Measurements from ENCODE around the gene NUMB.
A peak's percentile ranks its signal among the peaks of the same experiment; 100 is the strongest.

NUMB gene

GRCh38 chr14:73243341-73243740, 215.0 kb downstream of the NUMB start:
- Histone ChIP-seq H3K36me3 (replicated peaks; ENCODE audit: low read depth, low read length) (no peaks in the 10 kb centered on the region), H2AFZ (ENCODE audit: low read depth, low read length) (no peak overlapping the region), H3K4me1 (ENCODE audit: low read length) (peaks cover 52% of the 10 kb centered on the region), H3K79me2 (ENCODE audit: low read length) (no peaks in the 10 kb centered on the region), H3K27me3 (ENCODE audit: low read depth, low read length) (peaks cover 32% of the 10 kb centered on the region), H3K9me3 (ENCODE audit: insufficient read depth, low read length) (no peaks in the 10 kb centered on the region), H3K4me3 (ENCODE audit: low read length) (peak overlapping the region; percentile 43; the same call in 1 of the 2 replicates), H3K4me2 (ENCODE audit: low read length) (peak overlapping the region; percentile 62), H3K27ac (ENCODE audit: low read length) (no peak overlapping the region), H4K20me1 (ENCODE audit: insufficient read depth, low read length) (no peaks in the 10 kb centered on the region), H3K9ac (ENCODE audit: low read length) (no peak overlapping the region)
- no peak for TF ChIP-seq CTCF (IDR thresholded peaks at IDR 0.05; ENCODE audit: low read depth, low read length)

GRCh38 chr14:73242357-73242901, 215.9 kb downstream of the NUMB start:
- Histone ChIP-seq H3K27me3 (ENCODE audit: low read depth, low read length) (peaks cover 36% of the 10 kb centered on the region), H3K9ac (ENCODE audit: low read length) (no peak overlapping the region), H2AFZ (ENCODE audit: low read depth, low read length) (peak overlapping the region; percentile 48), H3K4me1 (ENCODE audit: low read length) (peaks cover 46% of the 10 kb centered on the region), H3K9me3 (ENCODE audit: insufficient read depth, low read length) (no peaks in the 10 kb centered on the region), H4K20me1 (ENCODE audit: insufficient read depth, low read length) (no peaks in the 10 kb centered on the region), H3K4me2 (ENCODE audit: low read length) (peak overlapping the region; percentile 62), H3K27ac (ENCODE audit: low read length) (no peak overlapping the region), H3K4me3 (ENCODE audit: low read length) (peak overlapping the region; percentile 43), H3K79me2 (ENCODE audit: low read length) (no peaks in the 10 kb centered on the region), H3K36me3 (replicated peaks; ENCODE audit: low read depth, low read length) (no peaks in the 10 kb centered on the region)
- TF ChIP-seq CTCF (IDR thresholded peaks at IDR 0.05; ENCODE audit: low read depth, low read length) (no peak), EZH2phosphoT487 (IDR thresholded peaks at IDR 0.05; ENCODE audit: low read depth) (no peak)

GRCh38 chr14:73241481-73242165, 216.7 kb downstream of the NUMB start:
- no peaks in the 10 kb centered on the region for H3K79me2 ChIP-seq (ENCODE audit: low read length)
- H3K4me2 ChIP-seq (ENCODE audit: low read length) = no peak overlapping the region
- no peak overlapping the region for H3K27ac ChIP-seq (ENCODE audit: low read length)
- H3K27me3 ChIP-seq (ENCODE audit: low read depth, low read length) = peaks cover 41% of the 10 kb centered on the region
- no peaks in the 10 kb centered on the region for H4K20me1 ChIP-seq (ENCODE audit: insufficient read depth, low read length)
- H2AFZ ChIP-seq (ENCODE audit: low read depth, low read length) = no peak overlapping the region
- no peak overlapping the region for H3K9ac ChIP-seq (ENCODE audit: low read length)
- H3K4me3 ChIP-seq (ENCODE audit: low read length) = no peak overlapping the region
- no peaks in the 10 kb centered on the region for H3K9me3 ChIP-seq (ENCODE audit: insufficient read depth, low read length)
- TF ChIP-seq CTCF (IDR thresholded peaks at IDR 0.05; ENCODE audit: low read depth, low read length) = no peak
- no peak for TF ChIP-seq EZH2phosphoT487 (IDR thresholded peaks at IDR 0.05; ENCODE audit: low read depth)
- H3K4me1 ChIP-seq (ENCODE audit: low read length) = peaks cover 38% of the 10 kb centered on the region
- H3K36me3 ChIP-seq (replicated peaks; ENCODE audit: low read depth, low read length) = no peaks in the 10 kb centered on the region

- Histone ChIP-seq H3K4me1 (ENCODE audit: low read length) (peaks cover 41% of the 10 kb centered on the region), H3K9ac (ENCODE audit: low read length) (no peak overlapping the region), H4K20me1 (ENCODE audit: insufficient read depth, low read length) (no peaks in the 10 kb centered on the region), H3K27ac (ENCODE audit: low read length) (no peak overlapping the region), H3K27me3 (ENCODE audit: low read depth, low read length) (peaks cover 46% of the 10 kb centered on the region), H3K4me3 (ENCODE audit: low read length) (no peak overlapping the region), H3K36me3 (replicated peaks; ENCODE audit: low read depth, low read length) (no peaks in the 10 kb centered on the region), H3K4me2 (ENCODE audit: low read length) (peak overlapping the region; percentile 7; the same call in 1 of the 2 replicates), H3K79me2 (ENCODE audit: low read length) (no peaks in the 10 kb centered on the region), H2AFZ (ENCODE audit: low read depth, low read length) (no peak overlapping the region), H3K9me3 (ENCODE audit: insufficient read depth, low read length) (no peaks in the 10 kb centered on the region)
- TF ChIP-seq CTCF (IDR thresholded peaks at IDR 0.05; ENCODE audit: low read depth, low read length) = no peak
- no peak for TF ChIP-seq EZH2phosphoT487 (IDR thresholded peaks at IDR 0.05; ENCODE audit: low read depth)
Measured at GRCh38 chr14:73240816-73241480, 217.4 kb downstream of the NUMB start.

All from OCI-LY3 (cell line).